B cell (primary cell): ENCODE measurements around the gene CCL11. TPM values are rescaled to one million over a fixed set of nuclear protein-coding genes. Genes with fewer than 3 reads are reported as not detected.

ENCODE experiments used
- ATAC-seq: fragments of 200-7000 bp; cut with Tn5 transposase; one replicate; pipeline ENCODE4 v1.10.0; 2021; ENCODE audit warnings: low read depth, mild to moderate bottlenecking, moderate number of reproducible peaks, moderate library complexity
- CTCF ChIA-PET: fragments of 350-600 bp; sonication (Branson Sonifier 250); formaldehyde crosslinking; loops from one replicate; lab custom pipeline; 2021; ENCODE audit warnings: antibody characterized with exemption, inconsistent platforms; lab: Charles Lee
- POLR2A ChIA-PET: fragments of 350-600 bp; sonication (Branson Sonifier 250); formaldehyde crosslinking; loops from one replicate; lab custom pipeline; 2021; ENCODE audit warnings: antibody characterized with exemption; lab: Charles Lee
- DNase-seq: peaks from one replicate; pipeline ENCODE4 v3.0.0; 2013
- H2AFZ ChIP-seq: 2 replicates; pipeline ENCODE4 v1.6.1; 2012; ENCODE audit warnings: mild to moderate bottlenecking, low read depth, low read length; ENCODE audit not compliant: insufficient read depth, poor library complexity, severe bottlenecking
- H3K27ac ChIP-seq, 2 donors: 1 replicate in 1 of 2; 2 replicates in 1 of 2; pipeline ENCODE4 v1.5.1; 2012 to 2013; ENCODE audit warnings: low read length in 2 of 2, mild to moderate bottlenecking in 2 of 2, moderate library complexity in 1 of 2
- H3K27me3 ChIP-seq, 4 experiments: fragments of 200-600 bp in 1 of 4; sonication (generic) in 1 of 4; replicated peaks in 1 of 4; 1 replicate in 2 of 4; 2 replicates in 2 of 4; pipeline versions ENCODE4 v1.6.1 to v1.7.0; 2013 to 2016; ENCODE audit warnings: low read length in 3 of 4, mild to moderate bottlenecking in 2 of 4, mixed read lengths in 1 of 4, moderate library complexity in 1 of 4; ENCODE audit not compliant: insufficient read depth in 4 of 4, control insufficient read depth in 3 of 4; ENCODE audit errors: control extremely low read depth in 1 of 4
- H3K36me3 ChIP-seq, 2 experiments: replicated peaks in 1 of 2; 1 replicate in 1 of 2; 2 replicates in 1 of 2; pipeline versions ENCODE4 v1.6.1 to v1.7.1; 2013; ENCODE audit warnings: low read length in 1 of 2; ENCODE audit not compliant: insufficient read depth in 2 of 2, control insufficient read depth in 1 of 2; ENCODE audit errors: control extremely low read depth in 1 of 2, extremely low read depth in 1 of 2
- H3K4me1 ChIP-seq, 2 donors: fragments of 200-600 bp in 1 of 2; sonication (generic) in 1 of 2; 1 replicate in 1 of 2; 2 replicates in 1 of 2; pipeline versions ENCODE4 v1.5.1 to v1.6.1; 2013 to 2017; ENCODE audit warnings: low read length in 2 of 2; ENCODE audit not compliant: control insufficient read depth in 2 of 2, insufficient read depth in 2 of 2
- H3K4me2 ChIP-seq: replicated peaks from 2 replicates; pipeline ENCODE3; 2012; ENCODE audit warnings: mild to moderate bottlenecking, low read depth, low read length; ENCODE audit not compliant: poor library complexity, severe bottlenecking
- H3K4me3 ChIP-seq, 5 experiments: fragments of 200-600 bp in 1 of 5; sonication (generic) in 1 of 5; 1 replicate in 3 of 5; 2 replicates in 2 of 5; pipeline versions ENCODE4 v1.5.1 to v1.7.0; 2011 to 2016; ENCODE audit warnings: low read length in 4 of 5, mild to moderate bottlenecking in 4 of 5, low read depth in 2 of 5, control low read depth in 1 of 5, moderate library complexity in 1 of 5; ENCODE audit not compliant: insufficient read depth in 1 of 5; ENCODE audit errors: control extremely low read depth in 1 of 5, extremely low read depth in 1 of 5
- H3K79me2 ChIP-seq: fragments of 200-600 bp; sonication (generic); one replicate; pipeline ENCODE4 v1.6.0; 2016; ENCODE audit warnings: low read length; ENCODE audit not compliant: control insufficient read depth, insufficient read depth
- H3K9ac ChIP-seq: fragments of 200-600 bp; sonication (generic); 2 replicates; pipeline ENCODE4 v1.6.1; 2017; ENCODE audit warnings: mild to moderate bottlenecking, low read length, moderate library complexity
- H3K9me3 ChIP-seq, 3 donors: one replicate each; pipeline versions ENCODE4 v1.6.1 to v1.7.1; 2013; ENCODE audit warnings: low read length in 2 of 3; ENCODE audit not compliant: control insufficient read depth in 2 of 3, insufficient read depth in 1 of 3; ENCODE audit errors: control extremely low read depth in 1 of 3
- H4K20me1 ChIP-seq: 2 replicates; pipeline ENCODE4 v1.6.0; 2012; ENCODE audit warnings: mild to moderate bottlenecking, low read length; ENCODE audit not compliant: insufficient read depth, control insufficient read depth, poor library complexity, severe bottlenecking
- H3K27ac Mint-ChIP-seq: one replicate; pipeline ENCODE4 v1.8.0; 2021; ENCODE audit warnings: mixed read lengths
- H3K27me3 Mint-ChIP-seq: one replicate; pipeline ENCODE4 v1.8.0; 2021; ENCODE audit warnings: mixed read lengths
- H3K4me1 Mint-ChIP-seq: one replicate; pipeline ENCODE4 v1.8.0; 2021; ENCODE audit warnings: mixed read lengths
- H3K4me3 Mint-ChIP-seq: one replicate; pipeline ENCODE4 v1.8.0; 2021; ENCODE audit warnings: mixed read lengths
- H3K9me3 Mint-ChIP-seq: one replicate; pipeline ENCODE4 v1.8.0; 2022; ENCODE audit warnings: mixed read lengths; ENCODE audit not compliant: insufficient read depth
- CTCF ChIP-seq: fragments of 200-600 bp; IDR thresholded peaks from one replicate; pipeline ENCODE4 v1.8.0; 2022; ENCODE audit warnings: antibody characterized with exemption, mild to moderate bottlenecking
- EZH2 ChIP-seq: IDR thresholded peaks from 2 replicates; pipeline ENCODE4 v1.6.1; 2012; ENCODE audit warnings: borderline replicate concordance, low read depth, mild to moderate bottlenecking, moderate library complexity, low read length; ENCODE audit not compliant: insufficient read depth, poor library complexity, severe bottlenecking
- WGBS: methylation state at CpG from one replicate; pipeline ENCODE4 v1.1.5; 2013; ENCODE audit warnings: missing lambda C conversion rate; ENCODE audit not compliant: insufficient coverage; 5-methylcytosine and 5-hydroxymethylcytosine counted together
- intact Hi-C: fragments of 100-400 bp; cut with micrococcal nuclease; formaldehyde crosslinking; loops from one replicate; pipeline ENCODE4 v1.10.0; 2022
- polyA plus RNA-seq: library from polyadenylated mRNA; depleted of rRNA; stranded (reverse); fragments of >200 nt; gene quantifications from 2 replicates; pipeline ENCODE4 v1.2.3, GENCODE V29; 2012
- total RNA-seq, 2 donors: library from RNA; stranded (reverse); fragments of 120-200 nt in 1 of 2; gene quantifications; 1 replicate in 1 of 2; 2 replicates in 1 of 2; pipeline versions ENCODE4 v1.2.3 to v1.2.4, GENCODE V29; 2013 to 2022

Gene CCL11
- total and polyA plus RNA-seq, 2 donors (not counting 1 experiment from before 2014, with no cell fraction given): not detected

DNA sequence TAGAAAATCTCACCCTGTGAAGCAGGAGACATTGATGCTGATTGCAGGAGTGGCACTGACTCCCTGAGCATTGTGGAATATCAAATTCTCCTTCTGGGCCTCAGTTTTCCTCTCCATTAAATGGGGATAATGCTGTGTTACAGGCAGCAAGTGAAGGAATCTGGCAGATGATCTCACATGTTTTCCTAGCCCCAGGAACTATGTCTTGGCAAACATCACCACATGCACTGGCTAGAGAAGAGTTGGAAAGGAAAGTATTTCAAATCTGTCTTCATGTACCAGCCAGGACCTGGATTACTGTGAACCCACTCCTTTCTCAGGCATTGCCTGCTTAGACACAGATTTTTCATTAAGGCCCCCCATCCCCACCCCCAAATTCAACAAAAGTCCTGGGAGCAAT lies 20.1 kb downstream of the CCL11 start:
- Histone ChIP-seq H3K4me2 (no peak overlapping the region), H3K79me2 (no peaks in the 10 kb centered on the region), H3K9ac (no peak overlapping the region), H4K20me1 (no peaks in the 10 kb centered on the region), H3K27ac (no peak overlapping the region), H3K9me3 (no peaks in the 10 kb centered on the region), H3K36me3 (no peaks in the 10 kb centered on the region), H3K4me3 (no peak overlapping the region), H2AFZ (no peak overlapping the region), H3K4me1 (no peaks in the 10 kb centered on the region), H3K27me3 (peaks cover 0 to 13% (median 5%) of the 10 kb centered on the region in 4 experiments)
- intact Hi-C loops: no loop called here
- no peak for TF ChIP-seq CTCF
- no peak for TF ChIP-seq EZH2
- POLR2A ChIA-PET: no interaction called here
- Mint-ChIP-seq H3K27me3 (peaks cover 47% of the 10 kb centered on the region), H3K4me1 (no peaks in the 10 kb centered on the region), H3K9me3 (no peaks in the 10 kb centered on the region), H3K27ac (no peak overlapping the region), H3K4me3 (no peak overlapping the region)
- ATAC-seq: no peak
- CTCF ChIA-PET: no interaction called here
- no peak for DNase-seq

DNA sequence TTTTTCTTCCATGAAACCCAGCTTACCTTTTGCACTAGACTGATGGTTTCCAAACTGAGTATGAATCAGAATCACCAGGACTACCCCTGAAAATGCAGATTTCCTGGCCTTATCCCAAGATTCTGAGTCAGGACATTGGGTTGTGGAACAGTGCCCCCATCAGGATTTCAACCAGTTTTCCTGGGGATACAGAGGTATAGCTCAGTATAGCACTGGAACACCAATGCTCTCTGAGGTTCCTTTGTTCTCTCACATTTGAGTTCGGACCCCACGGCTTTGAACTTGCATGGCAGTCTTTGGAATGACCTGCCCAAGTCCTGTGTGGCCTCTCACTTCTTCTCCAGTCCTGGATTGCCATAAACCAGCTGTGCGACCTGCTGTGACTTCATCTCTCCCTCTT lies 20.9 kb downstream of the CCL11 start:
- 100% methylated on average over 2 of the region's 3 CpGs for WGBS
- Histone ChIP-seq H3K9me3 (no peaks in the 10 kb centered on the region), H3K27ac (no peak overlapping the region), H2AFZ (no peak overlapping the region), H3K4me1 (no peaks in the 10 kb centered on the region), H3K9ac (no peak overlapping the region), H3K4me2 (no peak overlapping the region), H3K27me3 (peaks cover 0 to 18% (median 5%) of the 10 kb centered on the region in 4 experiments), H3K4me3 (no peak overlapping the region), H3K36me3 (no peaks in the 10 kb centered on the region), H3K79me2 (no peaks in the 10 kb centered on the region), H4K20me1 (no peaks in the 10 kb centered on the region)
- ChIA-PET CTCF (no interaction called here), POLR2A (no interaction called here)
- TF ChIP-seq CTCF (no peak), EZH2 (no peak)
- Mint-ChIP-seq H3K4me1 (no peaks in the 10 kb centered on the region), H3K27ac (no peak overlapping the region), H3K27me3 (peaks cover 49% of the 10 kb centered on the region), H3K9me3 (no peaks in the 10 kb centered on the region), H3K4me3 (no peak overlapping the region)
- intact Hi-C loops: no loop called here
- ATAC-seq (no peak), DNase-seq (no peak)
